HCT116 (cell line): Measurements from ENCODE around the gene AGAP2. TPM values are rescaled to one million over a fixed set of nuclear protein-coding genes. Genes with fewer than 3 reads are reported as not detected.

Source experiments
- ATAC-seq: fragments of 200-7000 bp; cut with Tn5 transposase; 2 replicates; pipeline ENCODE4 v1.9.1; 2020; ENCODE audit warnings: mild to moderate bottlenecking, moderate library complexity
- BruUV-seq: library from RNA; stranded (reverse); fragments of 400-500 nt; replicated peaks from 2 replicates; lab custom pipeline; 2021; lab: Mats Ljungman, UMichigan
- CTCF ChIA-PET: fragments of 300-600 bp; sonication (Branson Sonifier 250); formaldehyde crosslinking; loops from one replicate; lab custom pipeline; 2021; ENCODE audit warnings: antibody characterized with exemption; lab: Charles Lee
- POLR2A ChIA-PET: fragments of 300-600, 350-600 bp; sonication (Branson Sonifier 250); formaldehyde crosslinking; loops from one replicate; lab custom pipeline; 2021; ENCODE audit warnings: antibody characterized with exemption; lab: Charles Lee
- RAD21 ChIA-PET, 2 experiments: fragments of 300-600 bp; sonication (Branson Sonifier 250); formaldehyde crosslinking; loops; one replicate each; lab custom pipeline; 2023; ENCODE audit warnings: low total read pairs in 2 of 2; ENCODE audit not compliant: uncharacterized antibody in 2 of 2, unreplicated experiment in 2 of 2, low non-redundant PET in 1 of 2; lab: Charles Lee
- DNase-seq: peaks from one replicate; pipeline ENCODE4 v3.0.0-alpha.2; 2010; ENCODE audit warnings: low read depth, low spot score
- H2AFZ ChIP-seq: fragments of 200-600 bp; shearing (Covaris generic), sonication (generic); 2 replicates; pipeline ENCODE4 v1.6.1; 2017; ENCODE audit warnings: low read depth, mixed run types, mixed read lengths, antibody characterized with exemption, low read length; ENCODE audit not compliant: poor library complexity, severe bottlenecking
- H3K27ac ChIP-seq: 2 replicates; pipeline ENCODE4 v1.5.1; 2012; ENCODE audit warnings: low read depth, low read length
- H3K27me3 ChIP-seq: fragments of 200-600 bp; sonication (generic); 2 replicates; pipeline ENCODE4 v1.6.1; 2016; ENCODE audit warnings: mixed run types, low read length, mixed read lengths; ENCODE audit not compliant: insufficient read depth
- H3K36me3 ChIP-seq, 2 experiments: fragments of 200-500 bp in 1 of 2; fragments of 200-600 bp in 1 of 2; sonication (Bioruptor generic) in 1 of 2; sonication (generic) in 1 of 2; 2 replicates each; pipeline versions ENCODE4 v1.5.1 to v1.6.1; 2014 to 2016; ENCODE audit warnings: low read length in 2 of 2, inconsistent platforms in 1 of 2, mixed read lengths in 1 of 2, mixed run types in 1 of 2; ENCODE audit not compliant: insufficient read depth in 2 of 2, control insufficient read depth in 1 of 2
- H3K4me1 ChIP-seq, 2 experiments: fragments of 200-600 bp in 1 of 2; sonication (generic) in 1 of 2; 2 replicates each; pipeline versions ENCODE4 v1.5.1 to v1.6.1; 2012 to 2017; ENCODE audit warnings: low read length in 2 of 2, inconsistent platforms in 1 of 2, mild to moderate bottlenecking in 1 of 2, mixed read lengths in 1 of 2, mixed run types in 1 of 2, moderate library complexity in 1 of 2; ENCODE audit not compliant: insufficient read depth in 2 of 2, control insufficient read depth in 1 of 2
- H3K4me2 ChIP-seq: fragments of 200-600 bp; sonication (generic); 2 replicates; pipeline ENCODE4 v1.6.1; 2017; ENCODE audit warnings: mixed run types, low read length, mixed read lengths
- H3K4me3 ChIP-seq, 2 experiments: fragments of 200-600 bp in 1 of 2; sonication (generic) in 1 of 2; replicated peaks in 1 of 2; 2 replicates each; pipeline ENCODE4 v1.5.1; 2011 to 2016; ENCODE audit warnings: low read length in 2 of 2, control low read depth in 1 of 2, low read depth in 1 of 2, mild to moderate bottlenecking in 1 of 2, mixed read lengths in 1 of 2, mixed run types in 1 of 2
- H3K79me2 ChIP-seq: fragments of 200-600 bp; sonication (generic); 2 replicates; pipeline ENCODE4 v1.6.1; 2017; ENCODE audit warnings: mild to moderate bottlenecking, mixed run types, low read length, moderate library complexity, mixed read lengths; ENCODE audit not compliant: insufficient read depth
- H3K9ac ChIP-seq: fragments of 200-600 bp; sonication (generic); 2 replicates; pipeline ENCODE4 v1.6.1; 2016; ENCODE audit warnings: low read length, mixed read lengths
- H3K9me2 ChIP-seq: fragments of 200-600 bp; sonication (generic), shearing (Covaris generic); 2 replicates; pipeline ENCODE4 v1.6.1; 2017; ENCODE audit warnings: mixed run types, mild to moderate bottlenecking, moderate library complexity; ENCODE audit not compliant: insufficient read depth
- H3K9me3 ChIP-seq, 2 experiments: fragments of 200-500 bp in 1 of 2; fragments of 200-600 bp in 1 of 2; sonication (Bioruptor generic) in 1 of 2; sonication (generic) in 1 of 2; 2 replicates each; pipeline ENCODE4 v1.6.1; 2014 to 2017; ENCODE audit warnings: low read length in 2 of 2, mixed read lengths in 2 of 2, inconsistent platforms in 1 of 2, low read depth in 1 of 2, mild to moderate bottlenecking in 1 of 2, mixed run types in 1 of 2, moderate library complexity in 1 of 2; ENCODE audit not compliant: control insufficient read depth in 1 of 2, insufficient read depth in 1 of 2
- H4K20me1 ChIP-seq: fragments of 200-600 bp; sonication (generic), shearing (Covaris generic); 2 replicates; pipeline ENCODE4 v1.6.1; 2017; ENCODE audit warnings: mixed run types, mild to moderate bottlenecking, moderate library complexity; ENCODE audit not compliant: insufficient read depth
- CBX3 ChIP-seq: IDR thresholded peaks from 2 replicates; pipeline ENCODE4 v1.6.1; 2012; ENCODE audit warnings: low read depth
- CEBPB ChIP-seq: IDR thresholded peaks from 2 replicates; pipeline ENCODE4 v1.6.1; 2012; ENCODE audit warnings: low read depth
- EGR1 ChIP-seq: IDR thresholded peaks from 2 replicates; pipeline ENCODE4 v1.6.1; 2012; ENCODE audit warnings: low read depth
- EZH2 ChIP-seq: fragments of 200-600 bp; sonication (generic); IDR thresholded peaks from 2 replicates; pipeline ENCODE4 v1.6.1; 2017; ENCODE audit warnings: antibody characterized with exemption, mixed run types
- MAX ChIP-seq: IDR thresholded peaks from 2 replicates; pipeline ENCODE4 v1.6.1; 2012
- SRF ChIP-seq: IDR thresholded peaks from 2 replicates; pipeline ENCODE4 v1.6.1; 2012; ENCODE audit warnings: low read depth
- ZFX ChIP-seq: fragments of 450-650 bp; IDR thresholded peaks from 2 replicates; pipeline ENCODE4 v1.6.1; 2017
- intact Hi-C: fragments of 100-400 bp; cut with micrococcal nuclease; formaldehyde crosslinking; loops from 2 replicates; pipeline ENCODE4 v1.10.0; 2022
- total RNA-seq: library from RNA; stranded (reverse); gene quantifications from one replicate; pipeline ENCODE4 v1.2.1, GENCODE V29; 2021; ENCODE audit not compliant: unreplicated experiment

Gene AGAP2
- total RNA-seq, 1 experiment from 2014 or later: 15.8 TPM

- Histone ChIP-seq H3K4me3 (no peak overlapping the region), H3K79me2 (no peaks in the 10 kb centered on the region), H2AFZ (no peak overlapping the region), H3K4me1 (peaks cover 10 to 26% of the 10 kb centered on the region in 2 experiments; a peak in 3 of 4 replicates), H3K9me3 (no peaks in the 10 kb centered on the region), H3K9me2 (no peaks in the 10 kb centered on the region), H3K4me2 (no peak overlapping the region), H3K36me3 (peaks cover 0 to under 1% of the 10 kb centered on the region in 2 experiments; a peak in 1 of 4 replicates), H3K27me3 (no peaks in the 10 kb centered on the region), H3K27ac (no peak overlapping the region), H4K20me1 (no peaks in the 10 kb centered on the region), H3K9ac (no peak overlapping the region)
- ATAC-seq (no peak), DNase-seq (no peak)
- intact Hi-C loops: no loop called here
- no peak for TF ChIP-seq SRF
- no peak for TF ChIP-seq EGR1
- TF ChIP-seq MAX: no peak
- no peak for TF ChIP-seq CBX3
- TF ChIP-seq ZFX: no peak
- no TSS peak for BruUV-seq
- ChIA-PET POLR2A (no interaction called here), CTCF (no interaction called here), RAD21 (no interaction called here)
These were observed 845 bp upstream of the AGAP2 start for GRCh38 chr12:57739387-57739786.

GRCh38 chr12:57737467-57738460 lies 778 bp downstream of the AGAP2 start:
- no peaks in the 10 kb centered on the region for H3K9me2 ChIP-seq
- peaks cover 3 to 15% of the 10 kb centered on the region in 2 experiments; a peak in 3 of 4 replicates for H3K4me1 ChIP-seq
- H3K27me3 ChIP-seq: no peaks in the 10 kb centered on the region
- POLR2A ChIA-PET: no interaction called here
- peaks cover 0 to 2% of the 10 kb centered on the region in 2 experiments; a peak in 2 of 4 replicates for H3K36me3 ChIP-seq
- no peak overlapping the region for H3K4me2 ChIP-seq
- RAD21 ChIA-PET: no interaction called here
- H2AFZ ChIP-seq: no peak overlapping the region
- H3K4me3 ChIP-seq: no peak overlapping the region
- DNase-seq: no peak
- no peak for TF ChIP-seq CEBPB
- no peak for TF ChIP-seq MAX
- TF ChIP-seq EZH2: no peak
- CTCF ChIA-PET: no interaction called here
- no peak overlapping the region for H3K9ac ChIP-seq
- no peaks in the 10 kb centered on the region for H4K20me1 ChIP-seq
- ATAC-seq: no peak
- no peaks in the 10 kb centered on the region for H3K9me3 ChIP-seq
- no TSS peak for BruUV-seq
- no peak overlapping the region for H3K27ac ChIP-seq
- H3K79me2 ChIP-seq: no peaks in the 10 kb centered on the region
- intact Hi-C loops: no loop called here
